ENCODE data around the gene TMEM190.

TMEM190 gene

DNA sequence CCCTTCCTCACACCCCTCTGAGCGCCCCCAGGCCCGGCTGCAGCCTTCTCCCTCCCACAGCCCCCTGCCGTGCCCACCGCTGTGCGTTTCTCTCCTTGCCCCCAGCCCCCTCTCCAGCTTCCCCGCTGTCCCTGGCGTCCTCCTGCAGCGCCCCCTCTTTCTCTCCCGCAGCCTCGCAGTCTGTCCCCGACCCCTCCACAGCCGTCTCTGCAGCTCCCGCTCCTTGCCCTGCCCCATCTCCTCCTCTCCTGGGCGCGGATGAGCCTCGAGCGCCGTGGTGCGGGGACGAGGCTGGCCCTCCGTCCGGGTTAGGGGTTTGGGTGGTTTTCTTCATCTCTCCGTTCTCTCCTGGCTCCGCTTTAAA is 35.9 kb upstream of the TMEM190 start:
- peak overlapping the region; percentile 97 for H3K4me3 ChIP-seq (ENCODE audit: low read depth, low read length)
- TF ChIP-seq, protein P1, sequence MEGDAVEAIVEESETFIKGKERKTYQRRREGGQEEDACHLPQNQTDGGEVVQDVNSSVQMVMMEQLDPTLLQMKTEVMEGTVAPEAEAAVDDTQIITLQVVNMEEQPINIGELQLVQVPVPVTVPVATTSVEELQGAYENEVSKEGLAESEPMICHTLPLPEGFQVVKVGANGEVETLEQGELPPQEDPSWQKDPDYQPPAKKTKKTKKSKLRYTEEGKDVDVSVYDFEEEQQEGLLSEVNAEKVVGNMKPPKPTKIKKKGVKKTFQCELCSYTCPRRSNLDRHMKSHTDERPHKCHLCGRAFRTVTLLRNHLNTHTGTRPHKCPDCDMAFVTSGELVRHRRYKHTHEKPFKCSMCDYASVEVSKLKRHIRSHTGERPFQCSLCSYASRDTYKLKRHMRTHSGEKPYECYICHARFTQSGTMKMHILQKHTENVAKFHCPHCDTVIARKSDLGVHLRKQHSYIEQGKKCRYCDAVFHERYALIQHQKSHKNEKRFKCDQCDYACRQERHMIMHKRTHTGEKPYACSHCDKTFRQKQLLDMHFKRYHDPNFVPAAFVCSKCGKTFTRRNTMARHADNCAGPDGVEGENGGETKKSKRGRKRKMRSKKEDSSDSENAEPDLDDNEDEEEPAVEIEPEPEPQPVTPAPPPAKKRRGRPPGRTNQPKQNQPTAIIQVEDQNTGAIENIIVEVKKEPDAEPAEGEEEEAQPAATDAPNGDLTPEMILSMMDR (IDR thresholded peaks at IDR 0.05; ENCODE audit: control insufficient read depth, extremely low read depth, insufficient read depth), result peak; percentile 20; the same call in 1 of the 2 replicates
- DNase-seq (ENCODE audit: low read depth), result no peak

DNA sequence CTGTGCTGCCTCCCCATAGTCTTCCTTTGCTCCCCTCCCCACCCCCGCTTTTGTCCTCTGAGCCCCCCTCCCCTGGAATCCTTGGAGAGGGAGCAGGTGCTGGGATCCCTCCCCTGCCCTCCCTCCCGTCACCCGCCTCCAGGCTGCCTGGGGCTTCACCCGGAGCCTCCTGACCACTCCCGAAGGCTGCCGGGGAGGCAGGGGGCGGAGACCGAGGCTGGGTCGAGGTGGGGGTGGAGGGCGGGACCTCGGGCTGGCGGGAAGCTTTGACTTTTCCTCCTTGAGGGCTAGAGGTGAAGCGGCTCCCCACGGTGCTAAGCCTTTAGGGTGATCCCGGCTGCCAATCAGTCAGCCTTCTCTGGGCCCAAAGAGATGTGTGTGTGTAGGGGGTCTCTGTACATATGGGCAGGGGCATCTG is 35.4 kb upstream of the TMEM190 start:
- TF ChIP-seq, protein P1 (IDR thresholded peaks at IDR 0.05; ENCODE audit: control insufficient read depth, extremely low read depth, insufficient read depth), result no peak
- DNase-seq (ENCODE audit: low read depth), result peak; percentile 17
- H3K4me3 ChIP-seq (ENCODE audit: low read depth, low read length), result peak overlapping the region; percentile 97

DNA sequence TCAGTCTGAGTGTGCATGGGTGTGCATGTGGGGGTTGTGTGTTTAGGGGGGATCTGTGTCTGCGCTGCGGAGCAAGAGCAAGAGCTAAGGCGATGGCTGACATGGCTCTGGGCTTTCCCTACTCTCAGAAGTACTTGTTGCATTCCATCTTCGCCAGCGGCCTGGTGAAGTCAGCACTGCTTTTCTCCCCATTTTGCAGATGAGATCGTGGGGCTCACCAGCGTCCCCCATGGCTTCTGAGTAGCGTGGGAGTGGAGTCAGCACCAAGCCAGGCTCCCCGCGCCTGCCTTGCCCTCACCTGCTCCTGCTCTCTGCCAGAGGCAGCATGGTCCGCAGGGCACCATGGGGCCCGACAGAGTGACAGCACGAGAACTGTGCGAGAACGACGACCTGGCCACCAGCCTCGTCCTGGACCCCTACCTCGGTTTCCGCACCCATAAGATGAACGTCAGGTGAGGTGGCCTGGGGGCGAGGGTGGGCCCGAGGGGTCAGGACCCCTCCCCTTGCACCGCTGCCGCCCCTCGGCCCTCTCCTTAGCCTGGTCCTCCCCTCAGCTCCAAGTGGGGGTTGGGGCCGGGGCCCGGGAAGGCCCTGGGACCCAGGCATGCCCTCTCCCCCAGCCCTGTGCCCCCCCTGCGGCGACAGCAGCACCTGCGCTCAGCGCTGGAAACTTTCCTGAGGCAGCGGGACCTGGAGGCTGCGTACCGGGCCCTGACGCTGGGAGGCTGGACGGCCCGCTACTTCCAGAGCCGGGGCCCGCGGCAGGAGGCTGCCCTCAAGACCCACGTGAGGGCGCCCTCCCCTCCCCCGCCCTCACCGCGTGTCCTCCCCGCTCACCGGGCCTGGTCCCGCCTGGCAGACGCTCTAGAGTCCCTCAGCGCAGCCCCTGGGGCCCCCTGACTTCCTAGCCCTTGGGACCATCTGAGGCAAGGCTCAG is 34.8 kb upstream of the TMEM190 start:
- TF ChIP-seq, protein P1 (IDR thresholded peaks at IDR 0.05; ENCODE audit: control insufficient read depth, extremely low read depth, insufficient read depth), result no peak
- peak overlapping the region; percentile 97 for H3K4me3 ChIP-seq (ENCODE audit: low read depth, low read length)
- DNase-seq (ENCODE audit: low read depth), result no peak

DNA sequence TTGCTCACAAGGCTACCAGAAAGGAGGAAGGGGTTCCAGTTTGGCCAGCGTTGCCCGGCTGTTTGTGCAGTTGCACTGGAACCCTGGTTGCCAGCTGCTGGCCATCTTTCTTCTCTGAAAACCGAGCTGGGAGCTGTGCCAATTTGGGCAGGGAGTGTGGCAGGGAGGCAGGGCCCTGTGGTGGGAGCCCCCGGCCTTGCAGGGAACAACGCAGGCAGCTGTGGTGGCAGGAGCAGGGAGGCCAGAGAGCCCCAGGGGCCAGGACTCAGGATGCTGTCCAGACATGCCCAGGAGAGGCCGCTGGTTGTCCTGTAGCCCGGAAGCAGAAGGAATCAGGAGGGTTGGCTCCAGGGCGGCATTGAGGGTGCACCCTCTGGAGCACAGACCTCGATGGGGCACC is 32.2 kb upstream of the TMEM190 start:
- no peak for DNase-seq (ENCODE audit: low read depth)
- TF ChIP-seq, protein P1 (IDR thresholded peaks at IDR 0.05; ENCODE audit: control insufficient read depth, extremely low read depth, insufficient read depth), result no peak
- no peak overlapping the region for H3K4me3 ChIP-seq (ENCODE audit: low read depth, low read length)

DNA sequence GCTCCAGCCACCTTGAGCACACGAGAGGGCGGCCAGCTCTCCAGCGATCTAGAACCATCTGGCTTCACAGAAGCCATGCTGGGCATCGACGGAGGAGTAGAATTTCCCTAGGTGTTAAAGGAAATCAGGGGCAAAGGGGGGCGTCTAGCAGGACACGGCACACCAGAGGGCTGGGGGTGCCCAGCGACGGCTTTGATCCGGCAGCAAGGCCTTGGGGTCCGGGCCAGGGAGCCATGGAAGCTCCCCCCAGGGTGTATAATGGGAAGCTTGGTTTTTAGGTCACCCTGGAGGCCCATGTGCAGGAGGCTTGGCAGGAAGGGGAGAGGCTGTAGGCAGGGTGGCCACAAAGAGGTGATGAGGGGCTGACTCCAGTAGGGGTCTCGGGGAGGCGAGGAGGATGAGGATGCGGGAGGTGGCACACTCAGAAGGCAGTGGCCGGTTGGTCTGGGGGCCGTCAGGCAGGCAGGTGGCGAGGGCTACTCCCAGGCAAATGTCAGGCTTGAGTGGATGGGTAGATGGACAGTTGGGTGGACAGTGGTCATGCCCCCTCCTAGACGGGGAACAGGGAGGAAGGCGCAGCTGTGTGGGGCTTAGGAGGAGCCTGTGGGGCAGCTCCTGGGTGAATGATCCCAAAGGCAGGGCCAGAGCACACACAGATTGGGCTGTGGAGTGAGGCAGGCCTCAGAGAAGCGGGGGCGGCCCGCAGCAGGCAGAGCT is 31.4 kb upstream of the TMEM190 start:
- no peak for DNase-seq (ENCODE audit: low read depth)
- no peak overlapping the region for H3K4me3 ChIP-seq (ENCODE audit: low read depth, low read length)
- TF ChIP-seq, protein P1 (IDR thresholded peaks at IDR 0.05; ENCODE audit: control insufficient read depth, extremely low read depth, insufficient read depth), result no peak

DNA sequence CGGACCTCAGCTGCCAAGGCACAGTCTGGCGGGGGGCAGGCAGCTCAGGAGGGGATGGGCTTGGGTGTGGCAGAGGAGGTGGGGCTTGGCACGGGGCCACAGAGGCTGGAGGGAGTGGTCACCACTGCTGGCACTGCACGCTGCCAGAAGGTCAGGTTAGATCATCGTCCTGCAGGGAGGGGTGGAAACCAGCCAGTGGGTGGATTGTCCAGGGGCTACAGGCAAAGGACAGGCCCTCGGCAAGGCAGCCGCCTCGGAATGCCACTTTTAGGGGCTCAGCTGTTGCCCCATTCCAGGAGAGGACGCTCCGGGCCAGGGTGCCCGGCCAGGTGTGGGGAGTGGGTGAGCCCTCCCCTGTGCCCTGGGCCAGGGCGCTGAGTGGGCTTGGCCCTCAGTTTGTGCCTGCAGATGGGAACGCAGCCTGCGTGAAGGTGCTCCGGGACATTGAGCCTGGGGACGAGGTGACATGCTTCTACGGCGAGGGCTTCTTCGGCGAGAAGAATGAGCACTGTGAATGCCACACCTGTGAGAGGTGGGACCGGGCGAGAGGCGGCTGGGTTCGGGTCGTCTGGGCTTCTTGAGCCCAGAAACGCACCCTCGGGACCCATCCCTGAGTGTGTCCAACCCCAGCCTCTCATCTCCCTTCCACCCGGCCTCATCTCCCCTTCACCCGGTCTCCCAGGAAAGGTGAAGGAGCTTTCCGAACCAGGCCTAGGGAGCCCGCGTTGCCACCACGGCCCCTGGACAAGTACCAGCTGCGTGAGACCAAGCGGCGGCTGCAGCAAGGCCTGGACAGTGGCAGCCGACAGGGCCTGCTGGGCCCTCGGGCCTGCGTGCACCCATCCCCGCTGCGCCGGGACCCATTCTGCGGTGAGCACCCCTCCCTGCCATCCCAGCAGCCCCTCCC is 30.6 kb upstream of the TMEM190 start:
- TF ChIP-seq, protein P1 (IDR thresholded peaks at IDR 0.05; ENCODE audit: control insufficient read depth, extremely low read depth, insufficient read depth), result no peak
- no peak for DNase-seq (ENCODE audit: low read depth)
- no peak overlapping the region for H3K4me3 ChIP-seq (ENCODE audit: low read depth, low read length)
